Stimulated activated CD8-positive, alpha-beta memory T cell treated with anti-CD3 and anti-CD28 coated beads, Interleukin-7, amount 100 ng/mL, for 1 hour (primary cell): ENCODE data around the gene LEFTY1.
"Not testable (repeated sequence)": the region's sequence is repeated elsewhere in the genome, so short reads cannot be mapped to it uniquely, and the experiment has no call there.

Experiments used
- DNase-seq, 2 donors: peaks; one replicate each; pipeline ENCODE4 v3.0.0-alpha.2; 2020; ENCODE audit warnings: low read depth in 2 of 2

LEFTY1 gene

GRCh38 chr1:225888898-225889601, at the start of gene LEFTY1:
LEFTY1 (minus strand) TSS chr1:225889146; CDS start chr1:225889066, 80 bp downstream.
- no peak for DNase-seq

- DNase-seq, result no peak
Observed at GRCh38 chr1:225937048-225937968, 48.4 kb upstream of the LEFTY1 start.

GRCh38 chr1:225936523-225936922, 47.6 kb upstream of the LEFTY1 start:
- no peak for DNase-seq

- not testable (repeated sequence) for DNase-seq
Observed at GRCh38 chr1:225936086-225936485, 47.1 kb upstream of the LEFTY1 start.

- no peak for DNase-seq
Observed at GRCh38 chr1:225934711-225935110, 45.8 kb upstream of the LEFTY1 start.

- no peak for DNase-seq
Observed at GRCh38 chr1:225933072-225933471, 44.1 kb upstream of the LEFTY1 start.

GRCh38 chr1:225931270-225932136, 42.6 kb upstream of the LEFTY1 start:
- DNase-seq, result no peak

- no peak for DNase-seq
Observed at GRCh38 chr1:225930566-225930965, 41.6 kb upstream of the LEFTY1 start.

GRCh38 chr1:225929462-225929861, 40.5 kb upstream of the LEFTY1 start:
- not testable (repeated sequence) for DNase-seq

- no peak for DNase-seq
Observed at GRCh38 chr1:225928186-225929175, 39.5 kb upstream of the LEFTY1 start.

- no peak for DNase-seq
Observed at GRCh38 chr1:225926551-225927113, 37.7 kb upstream of the LEFTY1 start.

- peak; percentile 86 to 87 for DNase-seq
Observed at GRCh38 chr1:225923692-225924555, 35.0 kb upstream of the LEFTY1 start, which contains the start of gene PYCR2. PYCR2 (minus strand) TSS chr1:225924250; CDS start chr1:225924110, 140 bp downstream.

- no peak for DNase-seq
Observed at GRCh38 chr1:225923381-225923691, 34.4 kb upstream of the LEFTY1 start.

- DNase-seq, result no peak
Observed at GRCh38 chr1:225921734-225922709, 33.1 kb upstream of the LEFTY1 start.

- no peak for DNase-seq
Observed at GRCh38 chr1:225919906-225920305, 31.0 kb upstream of the LEFTY1 start.

GRCh38 chr1:225918280-225918679, 29.3 kb upstream of the LEFTY1 start:
- no peak for DNase-seq

GRCh38 chr1:225917536-225917935, 28.6 kb upstream of the LEFTY1 start:
- no peak for DNase-seq

- DNase-seq, result no peak
Observed at GRCh38 chr1:225917101-225917500, 28.2 kb upstream of the LEFTY1 start.
